ENCODE results near the gene CLVS2. TPM values are rescaled to one million over a fixed set of nuclear protein-coding genes. Genes with fewer than 3 reads are reported as not detected.

CLVS2 gene, protein sequence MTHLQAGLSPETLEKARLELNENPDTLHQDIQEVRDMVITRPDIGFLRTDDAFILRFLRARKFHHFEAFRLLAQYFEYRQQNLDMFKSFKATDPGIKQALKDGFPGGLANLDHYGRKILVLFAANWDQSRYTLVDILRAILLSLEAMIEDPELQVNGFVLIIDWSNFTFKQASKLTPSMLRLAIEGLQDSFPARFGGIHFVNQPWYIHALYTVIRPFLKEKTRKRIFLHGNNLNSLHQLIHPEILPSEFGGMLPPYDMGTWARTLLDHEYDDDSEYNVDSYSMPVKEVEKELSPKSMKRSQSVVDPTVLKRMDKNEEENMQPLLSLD
- total RNA-seq (not detected), polyA plus RNA-seq (ENCODE audit: insufficient read depth, low read depth, low replicate concordance) (not detected)
- long read RNA-seq, donor 1 = 0 reads
- long read RNA-seq, donor 2 = 0 reads
- long read RNA-seq, donor 3 = 0 reads
- long read RNA-seq, donor 4 = 0 reads
- long read RNA-seq, donor 5 = 0 reads
- long read RNA-seq, donor 6 = 0 reads
- long read RNA-seq, donor 7 = 0 reads
- long read RNA-seq, donor 8 = 0 reads
- long read RNA-seq, donor 9 = 0 reads
- long read RNA-seq, donor 10 = 0 reads

DNA sequence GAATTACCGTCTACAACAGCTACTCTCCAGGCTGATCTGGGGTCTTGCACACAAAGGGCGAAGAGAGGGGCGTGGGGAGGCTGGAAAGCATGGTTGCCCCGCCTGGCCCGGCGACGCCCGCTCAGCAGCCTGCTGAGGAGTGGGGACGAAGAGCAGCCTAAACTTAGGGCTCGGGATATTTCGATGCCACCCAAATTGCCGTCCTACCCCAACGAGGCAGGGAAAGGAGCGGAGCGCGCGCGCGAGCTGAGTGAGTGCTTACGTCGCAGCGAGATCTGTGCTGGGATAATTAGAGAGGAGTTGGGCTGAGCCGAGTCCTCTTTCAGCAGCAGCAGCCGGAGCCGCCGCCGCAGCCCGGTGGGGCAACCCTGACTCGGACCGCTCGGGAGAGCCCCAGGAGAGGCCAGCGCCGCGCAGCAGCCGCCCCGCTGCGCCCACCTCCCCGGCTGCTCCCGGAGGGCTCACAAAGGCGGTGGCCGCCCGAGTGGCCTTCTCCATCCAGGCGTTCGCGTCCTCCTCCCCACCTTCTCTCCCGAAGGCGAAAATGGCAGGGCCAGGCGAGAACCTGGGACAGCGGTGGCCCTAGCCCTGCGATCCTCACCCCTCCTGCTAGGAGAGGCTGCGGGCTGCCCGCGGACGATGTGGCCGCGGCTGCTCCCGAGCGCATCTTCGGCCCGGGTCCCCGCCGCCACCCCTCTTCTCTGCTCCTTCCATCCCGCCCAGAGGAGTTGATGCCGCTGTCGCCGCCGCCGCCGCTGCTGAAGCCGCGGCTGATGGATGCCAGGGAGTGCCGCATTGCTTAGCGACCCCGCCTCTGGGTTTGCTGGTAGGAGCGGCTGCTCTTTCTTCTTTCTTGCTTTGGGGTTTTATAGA, at the start of gene CLVS2:
Gene CLVS2 (plus strand): TSS at position 315 of the 873 bp plus-strand sequence. CDS start 1,543 bp downstream, outside the sequence.
- H3K36me3 ChIP-seq (ENCODE audit: control insufficient read depth in 2 of 3, insufficient read depth in 3 of 3, low read length in 3 of 3) = no peaks in the 10 kb centered on the region
- intact Hi-C loops (cut with DNase I) = no loop called here
- TF ChIP-seq, protein P1, sequence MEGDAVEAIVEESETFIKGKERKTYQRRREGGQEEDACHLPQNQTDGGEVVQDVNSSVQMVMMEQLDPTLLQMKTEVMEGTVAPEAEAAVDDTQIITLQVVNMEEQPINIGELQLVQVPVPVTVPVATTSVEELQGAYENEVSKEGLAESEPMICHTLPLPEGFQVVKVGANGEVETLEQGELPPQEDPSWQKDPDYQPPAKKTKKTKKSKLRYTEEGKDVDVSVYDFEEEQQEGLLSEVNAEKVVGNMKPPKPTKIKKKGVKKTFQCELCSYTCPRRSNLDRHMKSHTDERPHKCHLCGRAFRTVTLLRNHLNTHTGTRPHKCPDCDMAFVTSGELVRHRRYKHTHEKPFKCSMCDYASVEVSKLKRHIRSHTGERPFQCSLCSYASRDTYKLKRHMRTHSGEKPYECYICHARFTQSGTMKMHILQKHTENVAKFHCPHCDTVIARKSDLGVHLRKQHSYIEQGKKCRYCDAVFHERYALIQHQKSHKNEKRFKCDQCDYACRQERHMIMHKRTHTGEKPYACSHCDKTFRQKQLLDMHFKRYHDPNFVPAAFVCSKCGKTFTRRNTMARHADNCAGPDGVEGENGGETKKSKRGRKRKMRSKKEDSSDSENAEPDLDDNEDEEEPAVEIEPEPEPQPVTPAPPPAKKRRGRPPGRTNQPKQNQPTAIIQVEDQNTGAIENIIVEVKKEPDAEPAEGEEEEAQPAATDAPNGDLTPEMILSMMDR (IDR thresholded peaks at IDR 0.05; ENCODE audit: borderline replicate concordance, extremely low read depth, insufficient read depth) = no peak
- H3K9me3 ChIP-seq (ENCODE audit: control insufficient read depth in 2 of 3, insufficient read depth in 1 of 3, low read length in 3 of 3) = no peaks in the 10 kb centered on the region
- FAIRE-seq = no peak
- no peak within 1 kb of the TSS for H3K9ac ChIP-seq (ENCODE audit: low read length in 3 of 3)
- peak; percentile 64 to 76 (median 67) for DNase-seq
- H3K27me3 ChIP-seq (ENCODE audit: control insufficient read depth, insufficient read depth, low read length) = peaks cover 9% of the 10 kb centered on the region
- H3K4me3 ChIP-seq (ENCODE audit: low read length in 3 of 3) = no peak within 1 kb of the TSS
- H3K27ac ChIP-seq (ENCODE audit: low read depth in 2 of 2, low read length in 2 of 2) = no peak within 1 kb of the TSS
- H3K4me1 ChIP-seq (ENCODE audit: control insufficient read depth in 2 of 3, insufficient read depth in 2 of 3, low read depth in 1 of 3, low read length in 3 of 3) = no peaks in the 10 kb centered on the region

DNA sequence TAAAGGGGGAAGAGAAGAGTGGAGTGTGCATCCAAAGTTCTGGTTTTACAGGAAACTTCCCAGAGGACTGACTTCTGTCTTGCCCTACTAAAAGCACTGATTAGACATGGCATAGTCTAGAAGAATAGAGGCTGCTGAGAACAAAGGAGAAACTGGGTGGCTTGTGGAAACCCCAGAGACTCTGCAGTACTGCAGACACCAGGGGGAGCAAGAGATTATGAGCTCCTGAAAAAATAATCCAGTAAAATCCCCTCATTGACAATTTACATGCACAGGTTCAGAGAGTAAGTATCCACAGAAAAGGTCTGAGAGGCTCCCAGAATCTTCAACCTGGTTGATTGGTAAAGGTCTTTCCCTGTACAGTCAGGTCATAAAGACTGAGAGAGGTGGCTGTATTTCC, 48.7 kb upstream of the CLVS2 start:
- no peaks in the 10 kb centered on the region for H3K9me3 ChIP-seq (ENCODE audit: control insufficient read depth in 2 of 3, insufficient read depth in 1 of 3, low read length in 3 of 3)
- H3K4me1 ChIP-seq (ENCODE audit: control insufficient read depth in 2 of 3, insufficient read depth in 2 of 3, low read depth in 1 of 3, low read length in 3 of 3) = no peaks in the 10 kb centered on the region
- no peaks in the 10 kb centered on the region for H3K27me3 ChIP-seq (ENCODE audit: control insufficient read depth, insufficient read depth, low read length)
- TF ChIP-seq, protein P1 (IDR thresholded peaks at IDR 0.05; ENCODE audit: borderline replicate concordance, extremely low read depth, insufficient read depth) = no peak
- no peaks in the 10 kb centered on the region for H3K36me3 ChIP-seq (ENCODE audit: control insufficient read depth in 2 of 3, insufficient read depth in 3 of 3, low read length in 3 of 3)
- intact Hi-C loops (cut with DNase I) = no loop called here
- peak in 2 of 5 donors; percentile 9 to 13 for DNase-seq
- FAIRE-seq = no peak
- no peak overlapping the region for H3K27ac ChIP-seq (ENCODE audit: low read depth in 2 of 2, low read length in 2 of 2)
- no peak overlapping the region for H3K9ac ChIP-seq (ENCODE audit: low read length in 3 of 3)
- H3K4me3 ChIP-seq (ENCODE audit: low read length in 3 of 3) = no peak overlapping the region

DNA sequence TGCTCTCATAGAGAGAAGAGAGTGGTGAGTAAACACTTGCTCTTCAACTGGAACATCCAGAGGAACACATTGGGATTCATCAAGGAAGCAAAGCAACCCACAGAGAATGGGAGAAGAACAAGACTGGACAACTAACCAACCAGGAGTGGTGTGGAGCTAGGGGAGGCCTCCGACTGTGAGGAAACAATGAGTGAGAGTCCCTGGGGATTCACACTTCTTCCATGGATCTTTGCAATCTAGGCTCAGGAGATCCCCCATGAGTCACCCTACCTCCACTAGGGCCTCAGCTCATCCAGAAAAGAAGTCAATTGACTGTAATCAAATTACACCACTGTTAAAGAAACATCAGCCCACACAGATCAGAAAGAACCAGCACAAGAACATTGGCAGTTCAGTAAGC, 42.3 kb upstream of the CLVS2 start:
- Histone ChIP-seq H3K4me1 (ENCODE audit: control insufficient read depth in 2 of 3, insufficient read depth in 2 of 3, low read depth in 1 of 3, low read length in 3 of 3) (no peaks in the 10 kb centered on the region), H3K9ac (ENCODE audit: low read length in 3 of 3) (no peak overlapping the region), H3K27me3 (ENCODE audit: control insufficient read depth, insufficient read depth, low read length) (no peaks in the 10 kb centered on the region), H3K36me3 (ENCODE audit: control insufficient read depth in 2 of 3, insufficient read depth in 3 of 3, low read length in 3 of 3) (no peaks in the 10 kb centered on the region), H3K27ac (ENCODE audit: low read depth in 2 of 2, low read length in 2 of 2) (no peak overlapping the region), H3K9me3 (ENCODE audit: control insufficient read depth in 2 of 3, insufficient read depth in 1 of 3, low read length in 3 of 3) (no peaks in the 10 kb centered on the region), H3K4me3 (ENCODE audit: low read length in 3 of 3) (no peak overlapping the region)
- FAIRE-seq (no peak), DNase-seq (no peak)
- intact Hi-C loops (cut with DNase I) = no loop called here
- TF ChIP-seq, protein P1 (IDR thresholded peaks at IDR 0.05; ENCODE audit: borderline replicate concordance, extremely low read depth, insufficient read depth) = no peak
